CD4-positive, CD25-positive, alpha-beta regulatory T cell (primary cell): ENCODE measurements around the gene SCD5. TPM values are rescaled to one million over a fixed set of nuclear protein-coding genes. Genes with fewer than 3 reads are reported as not detected.

Experiments used
- ATAC-seq, 2 donors: fragments of 150-1000 bp; cut with Tn5 transposase; one replicate each; pipeline ENCODE4 v1.10.0; 2021; ENCODE audit warnings: low read depth in 2 of 2, moderate number of reproducible peaks in 2 of 2, moderate library complexity in 1 of 2
- DNase-seq, 3 donors: peaks; one replicate each; pipeline versions ENCODE4 v3.0.0 to v3.0.0-alpha.2; 2012 to 2022; ENCODE audit warnings: mixed read lengths in 1 of 3
- H3K27ac ChIP-seq: one replicate; pipeline ENCODE4 v1.7.0; 2013; ENCODE audit warnings: mild to moderate bottlenecking, low read length; ENCODE audit not compliant: insufficient read depth, poor library complexity, severe bottlenecking
- H3K27me3 ChIP-seq: one replicate; pipeline ENCODE4 v1.7.0; 2013; ENCODE audit warnings: low read length; ENCODE audit not compliant: control insufficient read depth, insufficient read depth
- H3K36me3 ChIP-seq: one replicate; pipeline ENCODE4 v1.7.0; 2013; ENCODE audit warnings: mild to moderate bottlenecking, low read length, moderate library complexity; ENCODE audit not compliant: control insufficient read depth, insufficient read depth
- H3K4me1 ChIP-seq: 2 replicates; pipeline ENCODE4 v1.7.0; 2013; ENCODE audit warnings: mild to moderate bottlenecking, low read length; ENCODE audit not compliant: insufficient read depth, control insufficient read depth, poor library complexity, severe bottlenecking
- H3K4me3 ChIP-seq: one replicate; pipeline ENCODE4 v1.7.0; 2013; ENCODE audit warnings: low read depth, mild to moderate bottlenecking, low read length, moderate library complexity
- H3K9me3 ChIP-seq, 2 experiments: 1 replicate in 1 of 2; 2 replicates in 1 of 2; pipeline ENCODE4 v1.7.0; 2013; ENCODE audit warnings: low read length in 2 of 2, mild to moderate bottlenecking in 1 of 2, moderate library complexity in 1 of 2; ENCODE audit not compliant: control insufficient read depth in 2 of 2
- H3K27ac Mint-ChIP-seq, 3 donors: one replicate each; pipeline ENCODE4 v1.8.0; 2020 to 2022; ENCODE audit warnings: mild to moderate bottlenecking in 3 of 3, mixed read lengths in 3 of 3, moderate library complexity in 2 of 3
- H3K27me3 Mint-ChIP-seq: one replicate; pipeline ENCODE4 v1.8.0; 2022; ENCODE audit warnings: mild to moderate bottlenecking, mixed read lengths
- H3K36me3 Mint-ChIP-seq: one replicate; pipeline ENCODE4 v1.8.0; 2020; ENCODE audit warnings: mixed read lengths
- H3K4me1 Mint-ChIP-seq, 4 donors: one replicate each; pipeline ENCODE4 v1.8.0; 2020 to 2022; ENCODE audit warnings: mixed read lengths in 4 of 4, mild to moderate bottlenecking in 1 of 4
- H3K4me3 Mint-ChIP-seq, 4 donors: one replicate each; pipeline ENCODE4 v1.8.0; 2020 to 2022; ENCODE audit warnings: mild to moderate bottlenecking in 4 of 4, mixed read lengths in 4 of 4, moderate library complexity in 3 of 4
- H3K9me3 Mint-ChIP-seq, 7 donors: one replicate each; pipeline ENCODE4 v1.8.0; 2020 to 2022; ENCODE audit warnings: mixed read lengths in 7 of 7, mild to moderate bottlenecking in 3 of 7, moderate library complexity in 2 of 7
- polyA plus RNA-seq, 4 donors: library from polyadenylated mRNA; unstranded; fragments of 300-500 nt; fragmentation: Illumina TruSeq; gene quantifications; one replicate each; pipeline ENCODE4 v1.2.3, GENCODE V29; 2021
- total RNA-seq: library from RNA; stranded (reverse); gene quantifications from one replicate; pipeline ENCODE4 v1.2.3, GENCODE V29; 2022

The SCD5 gene
- total and polyA plus RNA-seq, 5 donors from 2014 or later, result 0.12 to 0.14 TPM; not detected in 3

DNA sequence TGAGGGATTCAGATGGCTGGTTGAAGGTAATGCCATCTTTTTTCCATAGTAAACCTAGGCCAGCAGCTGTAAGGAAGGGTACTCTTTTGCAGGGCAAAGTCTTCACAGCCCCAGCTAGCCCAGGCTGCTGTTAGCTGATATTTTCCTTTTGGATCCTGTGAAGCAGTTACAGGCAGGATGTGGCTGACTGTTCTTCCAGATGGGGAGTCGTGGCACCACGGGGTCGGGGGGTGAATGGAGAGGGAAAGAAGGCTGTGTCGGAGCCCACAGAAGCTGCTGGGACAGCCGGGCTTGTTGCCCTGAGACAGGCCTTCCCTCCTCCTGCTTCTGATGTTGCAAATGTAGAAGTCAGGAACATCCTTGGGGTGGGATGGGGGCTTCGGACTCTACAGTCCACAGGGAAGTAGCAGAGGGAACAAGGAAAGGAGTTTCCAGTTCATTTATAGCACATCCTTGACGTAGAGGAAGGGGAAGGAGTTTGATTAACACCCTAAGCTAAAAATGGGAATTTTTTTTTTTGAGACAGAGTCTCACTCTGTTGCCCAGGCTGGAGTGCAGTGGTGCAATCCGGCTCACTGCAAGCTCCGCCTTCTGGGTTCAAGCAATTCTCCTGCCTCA lies 172.2 kb downstream of the SCD5 start:
- Mint-ChIP-seq H3K27ac (no peak overlapping the region), H3K9me3 (peaks cover 0 to 2% (median 0%) of the 10 kb centered on the region in 7 donors)
- no peak overlapping the region for H3K4me3 ChIP-seq

DNA sequence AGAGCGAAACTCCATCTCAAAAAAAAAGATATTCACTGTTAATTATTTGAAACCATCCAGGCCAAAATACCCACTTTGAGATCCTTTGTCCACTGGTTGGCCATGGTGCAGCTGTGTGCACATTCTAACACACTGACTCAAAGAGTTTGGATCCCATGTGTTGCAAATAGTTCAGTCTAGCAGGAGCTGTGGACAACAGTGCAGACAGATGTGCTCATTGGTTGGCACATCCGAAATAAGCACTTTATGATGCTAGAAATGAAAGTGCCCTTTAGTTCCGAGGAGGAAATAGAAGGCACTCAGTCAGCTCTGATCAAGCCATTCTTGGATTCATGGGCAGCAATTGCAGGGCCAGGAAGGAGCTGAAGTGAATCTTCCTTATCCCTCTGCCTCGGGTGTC lies 173.8 kb downstream of the SCD5 start:
- no peak for DNase-seq
- H3K9me3 Mint-ChIP-seq, result peaks cover 0 to 2% (median 0%) of the 10 kb centered on the region in 7 donors
- H3K4me1 Mint-ChIP-seq, result no peaks in the 10 kb centered on the region
- no peaks in the 10 kb centered on the region for H3K4me1 ChIP-seq
- H3K27me3 ChIP-seq, result no peaks in the 10 kb centered on the region
- H3K27ac Mint-ChIP-seq, result no peak overlapping the region
- H3K4me3 ChIP-seq, result no peak overlapping the region
- H3K27me3 Mint-ChIP-seq, result peaks cover 4% of the 10 kb centered on the region
- no peaks in the 10 kb centered on the region for H3K36me3 Mint-ChIP-seq
- no peaks in the 10 kb centered on the region for H3K9me3 ChIP-seq
- no peaks in the 10 kb centered on the region for H3K36me3 ChIP-seq
- H3K27ac ChIP-seq, result no peak overlapping the region
- H3K4me3 Mint-ChIP-seq, result no peak overlapping the region
- no peak for ATAC-seq

More for the DNA sequence above, 172.2 kb downstream of the SCD5 start:
- Histone ChIP-seq H3K27ac (no peak overlapping the region), H3K27me3 (no peaks in the 10 kb centered on the region), H3K4me1 (no peaks in the 10 kb centered on the region), H3K36me3 (no peaks in the 10 kb centered on the region), H3K9me3 (no peaks in the 10 kb centered on the region)
- DNase-seq (no peak), ATAC-seq (no peak)
- Mint-ChIP-seq H3K36me3 (no peaks in the 10 kb centered on the region), H3K4me3 (no peak overlapping the region), H3K4me1 (no peaks in the 10 kb centered on the region), H3K27me3 (peaks cover 4% of the 10 kb centered on the region)

DNA sequence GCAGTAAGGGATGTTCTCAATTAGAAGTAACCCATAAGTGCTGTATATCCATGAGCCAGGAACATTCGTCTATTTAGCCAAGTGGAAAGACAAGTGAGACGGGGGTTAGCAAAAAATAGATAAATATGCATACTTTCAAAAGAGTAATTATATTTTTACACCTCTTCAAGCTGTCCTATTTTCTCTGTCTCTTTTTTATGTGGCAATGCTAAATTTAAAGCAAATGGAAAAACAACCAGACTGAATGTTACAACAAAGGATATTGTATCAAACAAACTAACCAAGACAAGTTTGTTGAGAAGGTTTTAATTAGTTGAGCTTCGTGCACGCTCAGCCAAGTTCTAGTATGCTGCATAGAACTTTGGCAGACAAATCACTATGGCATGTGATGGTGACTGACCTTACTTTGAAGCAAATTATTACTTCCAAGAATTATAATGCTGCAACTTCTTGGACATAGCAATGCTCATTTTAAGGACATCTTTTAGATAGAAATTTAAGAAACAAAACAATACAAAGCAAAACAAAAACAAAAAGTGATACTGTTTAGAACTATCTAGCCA lies 175.4 kb downstream of the SCD5 start:
- DNase-seq (no peak), ATAC-seq (no peak)
- Histone ChIP-seq H3K36me3 (no peaks in the 10 kb centered on the region), H3K27me3 (no peaks in the 10 kb centered on the region), H3K4me3 (no peak overlapping the region), H3K27ac (no peak overlapping the region), H3K4me1 (no peaks in the 10 kb centered on the region), H3K9me3 (no peaks in the 10 kb centered on the region)
- no peak overlapping the region for H3K4me3 Mint-ChIP-seq
- no peak overlapping the region for H3K27ac Mint-ChIP-seq
- peaks cover 4% of the 10 kb centered on the region for H3K27me3 Mint-ChIP-seq
- H3K9me3 Mint-ChIP-seq, result peaks cover 0 to 1% (median 0%) of the 10 kb centered on the region in 7 donors
- H3K36me3 Mint-ChIP-seq, result no peaks in the 10 kb centered on the region
- H3K4me1 Mint-ChIP-seq, result no peaks in the 10 kb centered on the region

- no peak for ATAC-seq
- DNase-seq, result no peak
- H3K27ac Mint-ChIP-seq, result no peak overlapping the region
- H3K4me1 Mint-ChIP-seq, result no peaks in the 10 kb centered on the region
- Histone ChIP-seq H3K4me1 (no peaks in the 10 kb centered on the region), H3K27ac (no peak overlapping the region), H3K9me3 (no peaks in the 10 kb centered on the region), H3K4me3 (no peak overlapping the region), H3K27me3 (peaks cover 2% of the 10 kb centered on the region), H3K36me3 (no peaks in the 10 kb centered on the region)
- H3K27me3 Mint-ChIP-seq, result no peaks in the 10 kb centered on the region
- H3K9me3 Mint-ChIP-seq, result no peaks in the 10 kb centered on the region
- H3K36me3 Mint-ChIP-seq, result no peaks in the 10 kb centered on the region
- no peak overlapping the region for H3K4me3 Mint-ChIP-seq
These were observed 177.3 kb downstream of the SCD5 start for GRCh38 chr4:82621251-82621650.

DNA sequence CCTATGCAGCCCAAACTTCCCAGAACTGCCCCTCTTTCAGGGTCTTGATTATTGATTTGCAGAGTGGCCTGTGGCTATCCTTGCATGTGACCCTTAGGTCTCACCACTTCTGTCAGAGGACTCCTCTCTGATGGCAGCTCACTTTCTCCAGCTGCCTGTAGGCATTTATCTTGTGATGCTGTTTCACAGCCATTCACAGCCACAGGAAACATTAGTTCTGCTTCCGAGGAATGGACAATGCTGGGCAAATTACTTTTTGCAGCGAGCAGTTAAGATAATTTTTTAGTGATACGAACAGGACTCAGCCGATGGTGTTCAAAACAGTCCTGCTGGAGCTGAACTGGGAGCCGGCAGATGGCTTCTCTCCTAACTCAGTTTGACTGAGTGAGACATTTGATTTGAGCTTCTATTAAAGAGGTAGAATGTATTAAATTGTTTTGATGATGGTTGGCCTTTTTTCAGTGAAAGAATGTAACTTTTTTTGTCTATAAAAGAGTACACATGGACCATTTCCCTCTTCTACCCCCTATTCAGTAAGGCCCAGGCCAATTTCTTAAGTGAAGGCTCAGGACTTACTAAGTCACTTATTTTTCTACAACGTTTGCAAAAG lies 178.4 kb downstream of the SCD5 start:
- no peaks in the 10 kb centered on the region for H3K36me3 ChIP-seq
- Mint-ChIP-seq H3K4me3 (no peak overlapping the region), H3K9me3 (no peaks in the 10 kb centered on the region), H3K4me1 (no peaks in the 10 kb centered on the region), H3K27me3 (no peaks in the 10 kb centered on the region), H3K27ac (no peak overlapping the region), H3K36me3 (no peaks in the 10 kb centered on the region)
- DNase-seq (no peak), ATAC-seq (no peak)
- H3K27ac ChIP-seq, result no peak overlapping the region
- peaks cover 2% of the 10 kb centered on the region for H3K27me3 ChIP-seq
- H3K9me3 ChIP-seq, result no peaks in the 10 kb centered on the region
- H3K4me1 ChIP-seq, result no peaks in the 10 kb centered on the region
- H3K4me3 ChIP-seq, result no peak overlapping the region

- no peak for ATAC-seq
- no peaks in the 10 kb centered on the region for H3K4me1 Mint-ChIP-seq
These were observed 180.4 kb downstream of the SCD5 start for GRCh38 chr4:82618103-82618720.

GRCh38 chr4:82614838-82615449 lies 183.7 kb downstream of the SCD5 start:
- H3K27me3 Mint-ChIP-seq, result peaks cover 5% of the 10 kb centered on the region
- Histone ChIP-seq H3K4me1 (no peaks in the 10 kb centered on the region), H3K36me3 (no peaks in the 10 kb centered on the region)

More at GRCh38 chr4:82618103-82618720, 180.4 kb downstream of the SCD5 start:
- Histone ChIP-seq H3K27ac (no peak overlapping the region), H3K4me3 (no peak overlapping the region), H3K9me3 (no peaks in the 10 kb centered on the region), H3K27me3 (peaks cover 2% of the 10 kb centered on the region), H3K36me3 (no peaks in the 10 kb centered on the region), H3K4me1 (no peaks in the 10 kb centered on the region)
- no peak overlapping the region for H3K4me3 Mint-ChIP-seq
- H3K27me3 Mint-ChIP-seq, result peaks cover 4% of the 10 kb centered on the region
- no peak overlapping the region for H3K27ac Mint-ChIP-seq
- no peaks in the 10 kb centered on the region for H3K36me3 Mint-ChIP-seq
- no peak for DNase-seq
- no peaks in the 10 kb centered on the region for H3K9me3 Mint-ChIP-seq

More at GRCh38 chr4:82614838-82615449, 183.7 kb downstream of the SCD5 start:
- peaks cover 2% of the 10 kb centered on the region for H3K27me3 ChIP-seq
- DNase-seq (no peak), ATAC-seq (no peak)
- no peak overlapping the region for H3K4me3 Mint-ChIP-seq
- H3K9me3 Mint-ChIP-seq, result no peaks in the 10 kb centered on the region
- H3K27ac Mint-ChIP-seq, result no peak overlapping the region
- no peaks in the 10 kb centered on the region for H3K4me1 Mint-ChIP-seq
- no peaks in the 10 kb centered on the region for H3K9me3 ChIP-seq
- H3K27ac ChIP-seq, result no peak overlapping the region
- no peak overlapping the region for H3K4me3 ChIP-seq
- no peaks in the 10 kb centered on the region for H3K36me3 Mint-ChIP-seq
